Measurements from ENCODE around the gene DRAXIN.

GRCh38 chr1:11658542-11658941, 33.0 kb upstream of the DRAXIN start:
- TF ChIP-seq CTCF (conservative IDR thresholded peaks at IDR 0.05), result no peak
- no peak for TF ChIP-seq ZFX (IDR thresholded peaks at IDR 0.05)

All from C4-2B (cell line).